Mesenchymal stem cell (in vitro differentiated cells and primary cell): ENCODE data around the gene RBP4.

ENCODE experiments used
- DNase-seq: peaks from one replicate; pipeline ENCODE4 v3.0.0-alpha.2; 2013
- H2AFZ ChIP-seq: one replicate; pipeline ENCODE4 v1.6.1; 2013; ENCODE audit warnings: low read depth, mild to moderate bottlenecking, control low read depth, inconsistent platforms, low read length, moderate library complexity
- H2AK5ac ChIP-seq: 2 replicates; pipeline ENCODE4 v1.6.1; 2013; ENCODE audit warnings: low read length, moderate library complexity, mild to moderate bottlenecking, inconsistent platforms; ENCODE audit not compliant: severe bottlenecking
- H2BK120ac ChIP-seq: one replicate; pipeline ENCODE4 v1.6.1; 2013; ENCODE audit warnings: low read depth, mild to moderate bottlenecking, inconsistent platforms, low read length, moderate library complexity
- H2BK12ac ChIP-seq, 2 experiments: one replicate each; pipeline ENCODE4 v1.6.1; 2013; ENCODE audit warnings: inconsistent platforms in 2 of 2, low read length in 2 of 2, mild to moderate bottlenecking in 2 of 2, moderate library complexity in 2 of 2, control low read depth in 1 of 2
- H2BK15ac ChIP-seq: one replicate; pipeline ENCODE4 v1.6.1; 2013; ENCODE audit warnings: mild to moderate bottlenecking, low read depth, inconsistent platforms; ENCODE audit not compliant: poor library complexity, severe bottlenecking
- H2BK5ac ChIP-seq: 2 replicates; pipeline ENCODE4 v1.6.1; 2013; ENCODE audit warnings: low read depth, mild to moderate bottlenecking, low read length, control low read depth, inconsistent platforms; ENCODE audit not compliant: poor library complexity, severe bottlenecking
- H3K14ac ChIP-seq, 2 experiments: one replicate each; pipeline ENCODE4 v1.6.1; 2013; ENCODE audit warnings: inconsistent platforms in 2 of 2, low read length in 2 of 2, control low read depth in 1 of 2, mild to moderate bottlenecking in 1 of 2, moderate library complexity in 1 of 2
- H3K18ac ChIP-seq, 2 experiments: one replicate each; pipeline ENCODE4 v1.6.1; 2013; ENCODE audit warnings: inconsistent platforms in 2 of 2, low read length in 2 of 2, control low read depth in 1 of 2, low read depth in 1 of 2, mild to moderate bottlenecking in 1 of 2
- H3K23ac ChIP-seq, 2 experiments: one replicate each; pipeline ENCODE4 v1.6.1; 2013; ENCODE audit warnings: inconsistent platforms in 2 of 2, low read length in 2 of 2, mild to moderate bottlenecking in 2 of 2, moderate library complexity in 2 of 2, control low read depth in 1 of 2
- H3K27ac ChIP-seq: 2 replicates; pipeline ENCODE4 v1.5.1; 2013; ENCODE audit warnings: mild to moderate bottlenecking, moderate library complexity, low read length, control low read depth, inconsistent platforms; ENCODE audit not compliant: poor library complexity, severe bottlenecking
- H3K27me3 ChIP-seq, 2 experiments: 2 replicates each; pipeline versions ENCODE4 v1.6.1 to v1.7.0; 2013; ENCODE audit warnings: low read length in 2 of 2, mild to moderate bottlenecking in 2 of 2, moderate library complexity in 2 of 2, control low read depth in 1 of 2, inconsistent platforms in 1 of 2; ENCODE audit not compliant: control insufficient read depth in 1 of 2, insufficient read depth in 1 of 2
- H3K36me3 ChIP-seq, 2 experiments: 2 replicates each; pipeline versions ENCODE4 v1.6.1 to v1.7.0; 2013; ENCODE audit warnings: low read length in 2 of 2, control low read depth in 1 of 2, inconsistent platforms in 1 of 2, low read depth in 1 of 2, mild to moderate bottlenecking in 1 of 2; ENCODE audit not compliant: insufficient read depth in 2 of 2, control insufficient read depth in 1 of 2
- H3K4ac ChIP-seq, 2 experiments: one replicate each; pipeline ENCODE4 v1.6.1; 2013; ENCODE audit warnings: inconsistent platforms in 2 of 2, low read length in 2 of 2, mild to moderate bottlenecking in 2 of 2, moderate library complexity in 2 of 2, control low read depth in 1 of 2, low read depth in 1 of 2
- H3K4me1 ChIP-seq: 2 replicates; pipeline ENCODE4 v1.6.1; 2013; ENCODE audit warnings: low read depth, low read length, control low read depth; ENCODE audit not compliant: control insufficient read depth, insufficient read depth
- H3K4me2 ChIP-seq: 2 replicates; pipeline ENCODE4 v1.6.1; 2013; ENCODE audit warnings: low read length, mild to moderate bottlenecking, inconsistent platforms; ENCODE audit not compliant: poor library complexity, severe bottlenecking
- H3K4me3 ChIP-seq, 2 experiments: 2 replicates each; pipeline versions ENCODE4 v1.5.1 to v1.7.0; 2013; ENCODE audit warnings: low read length in 2 of 2, mild to moderate bottlenecking in 2 of 2, control low read depth in 1 of 2, low read depth in 1 of 2; ENCODE audit not compliant: insufficient read depth in 1 of 2
- H3K79me1 ChIP-seq: replicated peaks from 2 replicates; pipeline ENCODE4 v1.6.1; 2013; ENCODE audit warnings: mild to moderate bottlenecking, control low read depth, low read length, inconsistent platforms; ENCODE audit not compliant: poor library complexity, severe bottlenecking
- H3K9ac ChIP-seq: 2 replicates; pipeline ENCODE4 v1.7.0; 2013; ENCODE audit warnings: mild to moderate bottlenecking, low read length, moderate library complexity
- H3K9me3 ChIP-seq: 2 replicates; pipeline ENCODE4 v1.7.0; 2013; ENCODE audit warnings: mild to moderate bottlenecking, low read length; ENCODE audit not compliant: control insufficient read depth
- H4K8ac ChIP-seq: one replicate; pipeline ENCODE4 v1.6.1; 2013; ENCODE audit warnings: inconsistent platforms, mild to moderate bottlenecking, low read length, moderate library complexity
- H4K91ac ChIP-seq: one replicate; pipeline ENCODE4 v1.6.1; 2013; ENCODE audit warnings: mild to moderate bottlenecking, low read length, inconsistent platforms
- WGBS: methylation state at CpG from one replicate; pipeline ENCODE4 v1.1.7; 2013; ENCODE audit warnings: mixed read lengths; 5-methylcytosine and 5-hydroxymethylcytosine counted together

RBP4 gene

DNA sequence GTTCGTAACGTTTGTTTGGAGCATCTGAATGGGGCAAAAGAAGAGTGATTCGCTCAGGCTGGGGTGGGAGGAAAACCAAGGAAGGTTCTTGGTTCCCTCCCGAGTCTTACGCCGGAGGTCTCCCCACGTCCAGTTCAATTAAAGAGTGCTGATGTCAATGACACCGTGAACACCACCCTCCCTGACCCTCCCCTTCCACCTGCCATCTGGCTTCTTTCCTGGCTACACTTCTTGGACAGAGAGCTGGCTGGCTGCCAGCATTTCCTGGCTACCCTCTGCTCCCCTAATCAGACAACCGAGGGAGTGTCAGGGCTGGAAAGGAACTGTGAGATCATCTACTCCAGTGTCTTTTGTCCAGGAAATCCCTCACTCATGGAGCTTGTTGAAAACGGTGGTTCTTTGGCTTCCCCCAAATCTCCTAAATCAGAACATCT lies 58.7 kb downstream of the RBP4 start:
- Histone ChIP-seq H3K27me3 (peaks cover 0 to 21% of the 10 kb centered on the region in 2 experiments), H2AK5ac (no peak overlapping the region), H2BK15ac (no peak overlapping the region), H3K9ac (peak overlapping the region; percentile 74), H2BK12ac (no peak overlapping the region), H3K79me1 (no peaks in the 10 kb centered on the region), H3K36me3 (no peaks in the 10 kb centered on the region), H4K91ac (no peak overlapping the region), H3K23ac (no peak overlapping the region), H3K4me2 (no peak overlapping the region), H4K8ac (no peak overlapping the region), H3K14ac (no peak overlapping the region), H3K4me1 (peaks cover 2% of the 10 kb centered on the region), H3K27ac (no peak overlapping the region), H2AFZ (no peak overlapping the region), H2BK120ac (no peak overlapping the region), H2BK5ac (no peak overlapping the region), H3K4ac (no peak overlapping the region), H3K9me3 (no peaks in the 10 kb centered on the region), H3K4me3 (peak overlapping the region in 1 of 2 experiments; percentile 72), H3K18ac (no peak overlapping the region)
- WGBS, result 48% methylated on average over 10 of the region's 10 CpGs
- DNase-seq, result peak; percentile 22
